Tibial nerve (tissue), 3 donors: ENCODE measurements around the gene NKIRAS1.

Experiments
- POLR2A ChIP-seq, 2 donors: fragments of 450-650 bp; IDR thresholded peaks; one replicate each; pipeline ENCODE4 v1.6.1; 2017; ENCODE audit warnings: antibody characterized with exemption in 2 of 2, mild to moderate bottlenecking in 2 of 2, moderate library complexity in 2 of 2
- TF ChIP-seq, protein P1 (sequence below), 5 experiments: fragments of 200-600 bp in 3 of 5; fragments of 450-650 bp in 2 of 5; sonication (generic) in 3 of 5; IDR thresholded peaks; one replicate each; pipeline ENCODE4 v1.5.1; 2016 to 2019; ENCODE audit warnings: antibody characterized with exemption in 5 of 5, mild to moderate bottlenecking in 3 of 5, moderate library complexity in 2 of 5

DNA sequence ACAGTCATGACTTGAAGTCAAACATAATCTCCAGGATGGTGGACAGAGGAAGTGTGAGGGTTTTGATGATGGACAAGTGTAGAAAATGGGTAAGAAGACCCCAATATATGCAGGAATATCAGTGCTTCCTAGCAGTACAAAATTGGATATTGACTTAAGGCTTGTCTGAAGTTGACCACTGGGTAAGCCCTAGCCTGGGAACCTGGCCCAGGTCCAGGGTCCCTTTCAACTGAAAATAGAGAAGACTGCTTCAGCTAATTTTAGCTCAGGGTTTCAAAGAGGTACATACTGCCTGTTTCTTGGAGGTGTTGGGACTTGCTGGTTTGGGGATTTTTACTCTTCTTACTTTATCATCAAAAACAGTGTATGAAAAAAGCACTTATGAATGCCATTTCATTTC is 33.0 kb upstream of the NKIRAS1 start:
- TF ChIP-seq, protein P1, sequence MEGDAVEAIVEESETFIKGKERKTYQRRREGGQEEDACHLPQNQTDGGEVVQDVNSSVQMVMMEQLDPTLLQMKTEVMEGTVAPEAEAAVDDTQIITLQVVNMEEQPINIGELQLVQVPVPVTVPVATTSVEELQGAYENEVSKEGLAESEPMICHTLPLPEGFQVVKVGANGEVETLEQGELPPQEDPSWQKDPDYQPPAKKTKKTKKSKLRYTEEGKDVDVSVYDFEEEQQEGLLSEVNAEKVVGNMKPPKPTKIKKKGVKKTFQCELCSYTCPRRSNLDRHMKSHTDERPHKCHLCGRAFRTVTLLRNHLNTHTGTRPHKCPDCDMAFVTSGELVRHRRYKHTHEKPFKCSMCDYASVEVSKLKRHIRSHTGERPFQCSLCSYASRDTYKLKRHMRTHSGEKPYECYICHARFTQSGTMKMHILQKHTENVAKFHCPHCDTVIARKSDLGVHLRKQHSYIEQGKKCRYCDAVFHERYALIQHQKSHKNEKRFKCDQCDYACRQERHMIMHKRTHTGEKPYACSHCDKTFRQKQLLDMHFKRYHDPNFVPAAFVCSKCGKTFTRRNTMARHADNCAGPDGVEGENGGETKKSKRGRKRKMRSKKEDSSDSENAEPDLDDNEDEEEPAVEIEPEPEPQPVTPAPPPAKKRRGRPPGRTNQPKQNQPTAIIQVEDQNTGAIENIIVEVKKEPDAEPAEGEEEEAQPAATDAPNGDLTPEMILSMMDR (IDR thresholded peaks at IDR 0.05) = no peak
- TF ChIP-seq POLR2A (IDR thresholded peaks at IDR 0.05) = no peak
